Fibroblast of skin of right biceps (primary cell): ENCODE measurements around the gene MORN5.
A peak's percentile ranks its signal among the peaks of the same experiment; 100 is the strongest.

Source experiments
- DNase-seq: peaks from one replicate; pipeline ENCODE4 v3.0.0-alpha.2; 2013

Gene MORN5

GRCh38 chr9:122218071-122218934 lies 58.6 kb downstream of the MORN5 start:
- no peak for DNase-seq

- no peak for DNase-seq
These were observed 59.5 kb downstream of the MORN5 start for GRCh38 chr9:122218935-122219855.

- DNase-seq, result no peak
These were observed 60.4 kb downstream of the MORN5 start for GRCh38 chr9:122219856-122220672.

DNA sequence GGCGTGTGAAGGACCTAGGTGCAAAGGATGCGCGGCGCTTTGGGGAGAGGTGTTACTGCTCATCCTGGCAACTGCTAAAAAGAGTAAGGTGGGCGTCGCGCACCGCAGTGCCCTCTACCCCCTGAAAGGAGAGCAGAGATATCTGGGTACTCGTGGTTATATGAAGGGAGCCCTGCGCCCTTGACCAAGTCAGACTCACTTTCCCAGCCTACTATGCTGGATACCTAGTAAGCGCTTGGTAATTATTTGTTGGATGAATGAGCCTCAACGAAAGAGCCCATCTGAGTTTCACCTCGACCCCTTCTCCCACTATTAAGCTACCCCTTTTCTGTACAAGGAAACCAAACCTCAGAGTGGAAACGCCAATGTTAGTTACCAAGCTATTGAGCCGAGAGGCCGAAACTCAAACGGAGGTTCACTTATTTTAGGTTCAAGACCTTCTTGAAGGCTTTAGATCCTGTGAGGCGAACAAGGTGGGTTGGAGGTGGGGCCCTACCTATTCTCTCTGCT lies 61.0 kb downstream of the MORN5 start:
- DNase-seq, result no peak

- no peak for DNase-seq
These were observed 61.6 kb downstream of the MORN5 start for GRCh38 chr9:122221183-122221811.

GRCh38 chr9:122222791-122223190 lies 63.1 kb downstream of the MORN5 start:
- no peak for DNase-seq

- DNase-seq, result no peak
These were observed 63.7 kb downstream of the MORN5 start for GRCh38 chr9:122223435-122223834.

- DNase-seq, result no peak
These were observed 65.8 kb downstream of the MORN5 start for GRCh38 chr9:122225312-122226141.

DNA sequence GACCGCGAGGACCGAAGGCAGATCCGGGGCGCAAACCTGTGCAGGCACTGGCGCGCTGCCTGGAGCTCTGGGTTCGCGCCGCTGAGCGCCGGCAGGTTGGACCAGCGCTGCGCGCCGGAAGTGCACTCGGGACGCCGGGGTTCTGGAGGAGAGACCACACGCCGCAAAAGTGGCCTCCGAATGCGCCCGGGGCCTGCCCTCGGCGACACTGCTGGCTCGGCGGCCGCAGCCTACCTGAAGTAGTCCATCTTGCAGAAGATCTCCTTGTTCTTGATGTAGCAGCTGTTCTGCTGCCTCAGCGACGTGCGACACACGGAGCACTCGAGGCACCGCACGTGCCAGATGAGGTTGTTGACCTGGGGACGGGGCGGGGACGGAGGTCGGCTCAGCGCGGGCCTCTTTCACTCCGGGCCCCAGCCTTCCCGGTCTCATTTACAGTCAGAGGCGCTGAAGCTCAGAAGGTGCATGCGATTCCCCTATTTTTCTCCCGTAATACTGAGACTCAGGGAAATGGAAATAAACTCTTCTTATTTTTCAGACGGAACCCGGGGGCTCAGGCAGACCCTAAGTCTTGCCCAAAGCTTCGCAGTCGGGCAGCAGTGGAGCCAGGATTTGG lies 66.5 kb downstream of the MORN5 start:
- no peak for DNase-seq

- DNase-seq, result no peak
These were observed 67.3 kb downstream of the MORN5 start for GRCh38 chr9:122226758-122227574.

- DNase-seq, result no peak
These were observed 67.8 kb downstream of the MORN5 start for GRCh38 chr9:122227575-122227900.

DNA sequence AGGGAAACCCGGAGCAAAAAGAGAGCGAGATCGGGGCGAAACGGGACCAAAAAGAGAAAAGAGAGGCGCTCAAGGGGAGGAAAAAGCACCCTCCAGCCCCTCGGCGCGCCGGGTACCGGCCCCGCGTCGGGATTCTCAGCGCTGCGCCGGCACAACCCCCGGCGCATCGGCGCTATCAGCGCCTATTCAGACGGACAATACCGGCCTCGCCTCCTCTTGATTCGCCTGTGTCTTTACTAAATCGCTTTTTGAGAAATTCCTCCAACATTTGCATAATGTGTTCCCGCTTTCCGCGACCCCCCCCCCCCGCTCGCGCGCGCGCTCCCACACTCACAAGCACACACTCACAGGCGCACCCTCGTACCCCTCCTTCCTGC lies 68.5 kb downstream of the MORN5 start:
- no peak for DNase-seq

GRCh38 chr9:122228568-122229484 lies 69.1 kb downstream of the MORN5 start, which contains the start of gene LHX6:
Gene LHX6 (minus strand): TSS chr9:122228957. CDS start chr9:122228740, 217 bp downstream.
- DNase-seq, result peak; percentile 52

- no peak for DNase-seq
These were observed 69.8 kb downstream of the MORN5 start for GRCh38 chr9:122229485-122229837.

GRCh38 chr9:122232796-122233306 lies 73.1 kb downstream of the MORN5 start:
- no peak for DNase-seq

DNA sequence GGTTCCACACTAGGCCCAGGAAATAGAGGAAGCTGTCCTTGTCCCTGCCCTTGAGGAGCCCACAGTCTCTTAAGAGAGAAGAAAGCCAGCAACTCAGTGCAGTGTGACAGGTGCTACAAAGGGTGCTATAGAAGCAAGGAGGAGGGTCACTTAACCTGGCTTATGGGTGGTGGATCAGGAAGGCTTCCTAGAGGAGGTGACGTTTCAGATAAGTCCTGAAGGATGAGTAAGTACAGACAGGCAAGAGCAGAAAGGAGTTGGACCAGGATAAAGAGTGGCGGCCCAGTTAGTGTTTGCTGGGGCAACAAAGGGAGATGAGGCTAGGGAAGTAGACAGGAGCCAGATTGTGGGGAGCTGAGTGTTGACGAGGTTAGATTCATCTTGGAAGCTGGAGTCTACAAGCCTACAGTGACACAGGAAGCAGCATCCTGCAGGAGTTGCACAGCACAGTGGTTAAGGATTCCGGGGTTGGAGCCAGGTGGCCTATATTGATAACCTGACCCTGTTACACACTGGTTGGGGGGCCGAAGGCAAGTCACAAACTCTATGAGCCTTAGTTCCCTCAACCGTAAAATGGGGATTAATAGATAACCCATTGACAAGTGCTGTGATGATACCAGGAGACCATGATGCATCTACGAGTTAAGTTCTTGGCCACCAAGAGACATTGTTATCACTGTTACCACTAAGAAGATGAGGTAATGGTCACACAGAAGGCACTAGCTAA lies 74.5 kb downstream of the MORN5 start:
- no peak for DNase-seq

- no peak for DNase-seq
These were observed 77.0 kb downstream of the MORN5 start for GRCh38 chr9:122236681-122237080.

- DNase-seq, result no peak
These were observed 80.0 kb downstream of the MORN5 start for GRCh38 chr9:122239722-122240121.
